ENCODE data around the gene RAB27B. TPM values are rescaled to one million over a fixed set of nuclear protein-coding genes. Genes with fewer than 3 reads are reported as not detected.

The RAB27B gene
- total RNA-seq, 1 experiment from 2014 or later, result 9.9 TPM

DNA sequence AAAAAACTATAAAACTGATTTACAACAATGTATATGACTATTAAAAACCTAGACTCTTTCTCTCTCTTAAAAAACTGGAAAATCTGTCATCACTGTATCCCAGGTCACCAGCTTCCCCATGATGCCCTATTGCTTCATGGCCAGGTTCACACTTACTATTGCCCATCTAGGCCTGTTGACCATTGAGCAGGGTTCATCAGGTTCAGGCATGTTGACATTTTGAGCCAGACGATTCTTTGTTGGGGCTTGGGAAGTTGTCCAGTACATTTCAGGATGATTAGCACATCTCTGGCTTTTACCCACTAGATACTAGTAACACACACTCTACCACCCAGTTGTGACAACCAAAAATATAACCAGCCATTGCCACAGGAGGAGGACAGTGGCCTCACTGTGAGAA, 26.9 kb upstream of the RAB27B start:
- Histone ChIP-seq H3K27me3 (ENCODE audit: insufficient read depth, low read depth) (no peaks in the 10 kb centered on the region), H3K9me2 (ENCODE audit: insufficient read depth) (no peaks in the 10 kb centered on the region; the same call in 1 of the 2 replicates), H3K79me2 (ENCODE audit: low read depth) (no peaks in the 10 kb centered on the region), H3K4me3 (no peak overlapping the region), H3K9me3 (ENCODE audit: insufficient read depth, low read depth) (0 out of 2 replicates have a peak, but pooled peaks cover 3% of the 10 kb centered on the region), H3K27ac (no peak overlapping the region), H2AFZ (no peak overlapping the region), H3F3A (ENCODE audit: insufficient read depth, low read depth) (no peaks in the 10 kb centered on the region), H4K20me1 (ENCODE audit: insufficient read depth) (no peaks in the 10 kb centered on the region), H3K4me2 (no peak overlapping the region), H3K4me1 (replicated peaks; ENCODE audit: insufficient read depth) (no peaks in the 10 kb centered on the region), H3K36me3 (ENCODE audit: low read depth) (no peaks in the 10 kb centered on the region)
- no TSS peak for BruUV-seq (replicated peaks)
- CTCF ChIA-PET, result no interaction called here
- no peak for DNase-seq
- intact Hi-C loops (cut with micrococcal nuclease; ENCODE audit: unreplicated experiment), result no loop called here
- no peak for TF ChIP-seq EZH2 (IDR thresholded peaks at IDR 0.05; ENCODE audit: low read depth)
- TF ChIP-seq, protein P1, sequence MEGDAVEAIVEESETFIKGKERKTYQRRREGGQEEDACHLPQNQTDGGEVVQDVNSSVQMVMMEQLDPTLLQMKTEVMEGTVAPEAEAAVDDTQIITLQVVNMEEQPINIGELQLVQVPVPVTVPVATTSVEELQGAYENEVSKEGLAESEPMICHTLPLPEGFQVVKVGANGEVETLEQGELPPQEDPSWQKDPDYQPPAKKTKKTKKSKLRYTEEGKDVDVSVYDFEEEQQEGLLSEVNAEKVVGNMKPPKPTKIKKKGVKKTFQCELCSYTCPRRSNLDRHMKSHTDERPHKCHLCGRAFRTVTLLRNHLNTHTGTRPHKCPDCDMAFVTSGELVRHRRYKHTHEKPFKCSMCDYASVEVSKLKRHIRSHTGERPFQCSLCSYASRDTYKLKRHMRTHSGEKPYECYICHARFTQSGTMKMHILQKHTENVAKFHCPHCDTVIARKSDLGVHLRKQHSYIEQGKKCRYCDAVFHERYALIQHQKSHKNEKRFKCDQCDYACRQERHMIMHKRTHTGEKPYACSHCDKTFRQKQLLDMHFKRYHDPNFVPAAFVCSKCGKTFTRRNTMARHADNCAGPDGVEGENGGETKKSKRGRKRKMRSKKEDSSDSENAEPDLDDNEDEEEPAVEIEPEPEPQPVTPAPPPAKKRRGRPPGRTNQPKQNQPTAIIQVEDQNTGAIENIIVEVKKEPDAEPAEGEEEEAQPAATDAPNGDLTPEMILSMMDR (conservative IDR thresholded peaks at IDR 0.05), result no peak
- POLR2A ChIA-PET (ENCODE audit: unreplicated experiment), result no interaction called here

DNA sequence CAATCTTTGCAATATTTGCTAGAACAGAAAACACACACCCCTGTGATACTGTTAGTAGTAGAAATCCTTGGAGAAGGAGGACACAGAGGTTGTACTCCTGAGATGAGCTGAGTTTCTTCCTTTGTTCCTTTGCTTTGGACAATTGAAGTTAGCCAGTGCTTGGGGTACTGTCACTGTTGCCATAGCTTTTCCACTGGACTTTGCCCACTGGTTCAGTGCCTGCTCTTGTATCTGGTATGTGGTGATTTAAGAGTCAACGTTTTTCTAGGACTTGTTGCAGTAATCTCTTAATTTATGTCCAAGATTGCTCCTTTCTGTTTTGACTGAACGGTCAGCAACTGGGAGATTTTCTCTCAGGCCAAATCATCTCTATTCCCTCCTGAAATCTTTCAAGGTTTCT, 26.1 kb upstream of the RAB27B start:
- intact Hi-C loops (cut with micrococcal nuclease; ENCODE audit: unreplicated experiment), result no loop called here
- BruUV-seq (replicated peaks), result no TSS peak
- POLR2A ChIA-PET (ENCODE audit: unreplicated experiment), result no interaction called here
- Histone ChIP-seq H3K9me3 (ENCODE audit: insufficient read depth, low read depth) (0 out of 2 replicates have a peak, but pooled peaks cover 3% of the 10 kb centered on the region), H3K4me2 (no peak overlapping the region), H3K36me3 (ENCODE audit: low read depth) (no peaks in the 10 kb centered on the region), H3K9me2 (ENCODE audit: insufficient read depth) (no peaks in the 10 kb centered on the region; the same call in 1 of the 2 replicates), H4K20me1 (ENCODE audit: insufficient read depth) (no peaks in the 10 kb centered on the region), H2AFZ (no peak overlapping the region), H3K4me1 (replicated peaks; ENCODE audit: insufficient read depth) (no peaks in the 10 kb centered on the region), H3K27me3 (ENCODE audit: insufficient read depth, low read depth) (no peaks in the 10 kb centered on the region), H3K79me2 (ENCODE audit: low read depth) (no peaks in the 10 kb centered on the region), H3K4me3 (no peak overlapping the region), H3K27ac (no peak overlapping the region), H3F3A (ENCODE audit: insufficient read depth, low read depth) (no peaks in the 10 kb centered on the region)
- CTCF ChIA-PET, result no interaction called here
- TF ChIP-seq, protein P1 (conservative IDR thresholded peaks at IDR 0.05), result no peak
- no peak for TF ChIP-seq EZH2 (IDR thresholded peaks at IDR 0.05; ENCODE audit: low read depth)
- DNase-seq, result no peak

DNA sequence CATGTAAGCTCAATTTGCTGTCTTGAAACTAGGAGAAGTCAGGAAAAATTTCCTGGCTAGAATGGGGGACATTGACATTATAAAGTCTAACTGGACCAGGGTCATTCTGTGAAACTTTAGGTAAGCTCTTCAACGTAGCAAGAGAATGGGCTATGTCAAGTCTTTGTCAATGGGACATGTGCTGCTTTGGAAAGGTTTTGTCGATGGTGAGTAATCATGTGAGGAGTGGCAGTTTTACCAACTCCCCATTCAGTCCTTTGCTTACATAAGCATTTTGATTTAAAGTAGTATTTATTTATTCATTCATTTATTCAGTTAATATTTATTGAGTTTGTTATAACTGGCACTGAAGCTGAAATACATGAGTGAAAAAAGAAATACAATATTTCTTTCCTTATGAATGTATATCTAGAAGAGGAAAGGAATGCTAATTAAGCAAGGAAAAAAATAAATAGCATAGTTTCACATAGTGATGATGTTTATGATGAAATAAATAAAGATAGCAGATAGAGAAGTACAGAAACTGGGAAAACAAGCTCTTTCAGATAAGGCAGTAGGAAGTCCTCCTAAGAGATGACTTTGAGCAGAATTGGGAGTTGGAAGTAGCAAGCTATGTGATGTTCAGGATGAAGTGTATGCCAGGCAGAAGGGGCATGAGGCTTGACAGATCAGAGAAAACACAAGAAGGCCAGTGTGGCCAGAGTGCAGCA, 25.4 kb upstream of the RAB27B start:
- CTCF ChIA-PET, result no interaction called here
- H3K27me3 ChIP-seq (ENCODE audit: insufficient read depth, low read depth), result no peaks in the 10 kb centered on the region
- H3K9me2 ChIP-seq (ENCODE audit: insufficient read depth), result no peaks in the 10 kb centered on the region; the same call in 1 of the 2 replicates
- 0 out of 2 replicates have a peak, but pooled peaks cover 3% of the 10 kb centered on the region for H3K9me3 ChIP-seq (ENCODE audit: insufficient read depth, low read depth)
- no peaks in the 10 kb centered on the region for H3K36me3 ChIP-seq (ENCODE audit: low read depth)
- H3K79me2 ChIP-seq (ENCODE audit: low read depth), result no peaks in the 10 kb centered on the region
- H3K4me3 ChIP-seq, result no peak overlapping the region
- no peaks in the 10 kb centered on the region for H4K20me1 ChIP-seq (ENCODE audit: insufficient read depth)
- no peak overlapping the region for H3K4me2 ChIP-seq
- intact Hi-C loops (cut with micrococcal nuclease; ENCODE audit: unreplicated experiment), result no loop called here
- no TSS peak for BruUV-seq (replicated peaks)
- no peak for DNase-seq
- H3K4me1 ChIP-seq (replicated peaks; ENCODE audit: insufficient read depth), result no peaks in the 10 kb centered on the region
- TF ChIP-seq, protein P1 (conservative IDR thresholded peaks at IDR 0.05), result no peak
- no peak for TF ChIP-seq EZH2 (IDR thresholded peaks at IDR 0.05; ENCODE audit: low read depth)
- POLR2A ChIA-PET (ENCODE audit: unreplicated experiment), result no interaction called here
- no peak overlapping the region for H3K27ac ChIP-seq
- H3F3A ChIP-seq (ENCODE audit: insufficient read depth, low read depth), result no peaks in the 10 kb centered on the region
- H2AFZ ChIP-seq, result no peak overlapping the region

Measured in PC-9 (cell line).